GM12873 (cell line): ENCODE results near the gene PCNX3.

Source experiments
- CTCF ChIP-seq: IDR thresholded peaks from 2 replicates; pipeline ENCODE4 v1.5.1; 2012; ENCODE audit warnings: low read depth, mild to moderate bottlenecking, moderate library complexity, low read length, control low read depth; ENCODE audit not compliant: insufficient read depth; ENCODE audit errors: missing control alignments

Gene PCNX3

GRCh38 chr11:65595543-65596281 is 19.9 kb upstream of the PCNX3 start, which contains the start of gene KCNK7:
Gene KCNK7, minus strand, starts transcription at chr11:65595800. Its CDS starts 28 bp downstream, at chr11:65595772.
- TF ChIP-seq CTCF: no peak

- no peak for TF ChIP-seq CTCF
These were observed 19.1 kb upstream of the PCNX3 start for GRCh38 chr11:65596520-65596919.

GRCh38 chr11:65598258-65598699 is 17.3 kb upstream of the PCNX3 start:
- no peak for TF ChIP-seq CTCF

- no peak for TF ChIP-seq CTCF
These were observed 16.2 kb upstream of the PCNX3 start for GRCh38 chr11:65599216-65599954.

GRCh38 chr11:65599955-65600246 is 15.7 kb upstream of the PCNX3 start:
- no peak for TF ChIP-seq CTCF

- no peak for TF ChIP-seq CTCF
These were observed 11.3 kb upstream of the PCNX3 start for GRCh38 chr11:65604258-65604657.

GRCh38 chr11:65606876-65607613 is 8.5 kb upstream of the PCNX3 start:
- TF ChIP-seq CTCF: no peak
